Measurements from ENCODE around the gene AP1S1. TPM values are rescaled to one million over a fixed set of nuclear protein-coding genes. Genes with fewer than 3 reads are reported as not detected.
A peak's percentile ranks its signal among the peaks of the same experiment; 100 is the strongest.

AP1S1 gene
- total and polyA plus RNA-seq, 2 of the 13 experiments (the other 11 are each of a cell fraction or from before 2014, with no cell fraction given) = 57.5 to 68.1 TPM

DNA sequence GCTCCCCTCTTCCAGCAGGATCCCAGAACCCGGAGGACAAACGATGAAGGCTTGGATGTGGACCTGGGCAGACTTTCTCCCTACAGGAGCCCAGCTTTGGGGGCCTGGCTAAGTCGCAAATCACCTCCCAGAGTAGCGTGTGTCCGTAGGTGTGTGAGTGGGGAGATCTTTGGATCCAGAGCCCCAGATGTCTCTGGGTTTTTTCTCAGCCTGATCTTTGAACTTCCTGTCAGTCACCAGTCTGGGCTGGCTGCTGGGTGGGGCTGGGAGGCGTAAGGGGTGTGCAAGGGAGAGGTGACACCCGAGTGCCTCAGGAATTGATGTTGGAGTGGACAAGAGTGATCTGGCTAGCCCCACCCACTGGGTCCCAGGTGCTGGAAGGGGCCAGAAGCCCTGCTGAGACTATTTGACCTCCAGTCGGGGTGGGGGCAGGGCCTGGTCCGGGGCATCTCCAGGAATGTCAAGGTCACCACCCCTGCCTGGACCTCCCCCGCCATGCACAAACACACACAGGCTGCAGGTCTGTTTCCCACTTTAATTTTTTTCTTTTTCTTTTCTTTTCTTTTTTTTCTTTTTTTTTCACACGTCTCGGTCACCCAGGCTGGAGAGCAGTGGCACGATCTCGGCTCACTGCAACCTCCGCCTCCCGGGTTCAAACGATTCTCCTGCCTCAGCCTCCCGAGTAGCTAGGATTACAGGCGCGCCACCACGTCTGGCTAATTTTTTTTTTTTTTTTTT is 46.8 kb downstream of the AP1S1 start, which contains the start of gene MOGAT3:
Gene MOGAT3, minus strand, starts transcription at position 175 of the 738 bp plus-strand sequence. CDS start 182 bp downstream, outside the sequence.
- Histone ChIP-seq H2AFZ (ENCODE audit: low read length) (no peak within 1 kb of the TSS), H3K4me1 (ENCODE audit: insufficient read depth, low read length) (peaks cover 49% of the 10 kb centered on the region), H3K27me3 (ENCODE audit: control insufficient read depth in 1 of 2, insufficient read depth in 2 of 2, low read length in 2 of 2) (no peaks in the 10 kb centered on the region; a peak in 1 of 5 replicates), H3K9me3 (ENCODE audit: low read length) (no peaks in the 10 kb centered on the region), H3K9ac (ENCODE audit: insufficient read depth, low read depth, low read length) (peak within 1 kb of the TSS; percentile 89), H3K79me2 (ENCODE audit: insufficient read depth, low read length) (peaks cover 12% of the 10 kb centered on the region), H3K27ac (ENCODE audit: extremely low read length, insufficient read depth, low read length) (peak within 1 kb of the TSS; percentile 99), H3K36me3 (replicated peaks in 1 of 2; ENCODE audit: control insufficient read depth in 1 of 2, insufficient read depth in 2 of 2, low read length in 2 of 2) (peaks cover 4 to 6% of the 10 kb centered on the region in 2 experiments; a peak in 3 of 5 replicates), H3K4me3 (replicated peaks in 1 of 3; ENCODE audit: insufficient read depth in 1 of 3, low read depth in 2 of 3, low read length in 3 of 3) (peak within 1 kb of the TSS; percentile 74 to 87 (median 84)), H3K4me2 (ENCODE audit: low read depth, low read length) (peak within 1 kb of the TSS; percentile 91), H4K20me1 (ENCODE audit: insufficient read depth, low read length) (peaks cover 3% of the 10 kb centered on the region; the same call in 1 of the 2 replicates)
- CTCF ChIA-PET (ENCODE audit: low intra/inter-chr PET ratio, low total read pairs) = interaction anchor here (1.1 kb wide), 1 partner anchor 9 kb away, joined by 6 read pairs; no protein-coding TSS in a partner anchor
- in situ Hi-C loops (cut with HindIII; ENCODE audit: extremely low pct_ligation_motif_present, low pct_unique_long_range_greater_than_20kb) (no loop called here), intact Hi-C loops (cut with micrococcal nuclease; ENCODE audit: unreplicated experiment) (loop anchor here (2.0 kb wide), 1 partner anchor 16 kb away; the partner anchor contains the start of gene PLOD3)
- DNase-seq (ENCODE audit: low spot score) (peak; percentile 98), ATAC-seq (peak; percentile 89), FAIRE-seq (peak; percentile 99)
- under 1% methylated on average over 20 of the region's 21 CpGs for WGBS (ENCODE audit: low lambda C conversion rate)
- BruUV-seq (replicated peaks) = no TSS peak
- POLR2A ChIA-PET = interaction anchor here (0.5 to 11.6 kb wide), 18 partner anchors 7 to 349 kb away, joined by 3 to 202 read pairs (median 4); partner anchors contain the start of genes CLDN15, FIS1, PLOD3 and SRRT
- TF ChIP-seq ZFY (CRISPR knock-in tag; IDR thresholded peaks at IDR 0.05) (peak; percentile 43; the same call in 1 of the 2 replicates), KLF11 (CRISPR knock-in tag; IDR thresholded peaks at IDR 0.05) (no peak), ZNF652 (CRISPR knock-in tag; IDR thresholded peaks at IDR 0.05; ENCODE audit: borderline replicate concordance, low read depth) (peak; percentile 7; the same call in 1 of the 2 replicates), SP140L (CRISPR knock-in tag; IDR thresholded peaks at IDR 0.05; ENCODE audit: borderline replicate concordance) (peak; percentile 29; the same call in 1 of the 2 replicates), ZNF619 (CRISPR knock-in tag; IDR thresholded peaks at IDR 0.05) (no peak), HMG20B (CRISPR knock-in tag; conservative IDR thresholded peaks at IDR 0.05) (peak; percentile 82), GATA4 (IDR thresholded peaks at IDR 0.05; ENCODE audit: borderline replicate concordance, low read depth) (peak; percentile 56; the same call in 1 of the 2 replicates), ZBTB21 (CRISPR knock-in tag; IDR thresholded peaks at IDR 0.05) (0 out of 2 replicates have a peak, but pooled peaks have one; percentile 31), ZFP90 (CRISPR knock-in tag; IDR thresholded peaks at IDR 0.05; ENCODE audit: borderline replicate concordance) (peak; percentile 56; the same call in 1 of the 2 replicates), KDM1A (CRISPR knock-in tag; IDR thresholded peaks at IDR 0.05) (no peak), ZNF160 (CRISPR knock-in tag; IDR thresholded peaks at IDR 0.05) (peak; percentile 26; the same call in 1 of the 2 replicates), ZNF292 (CRISPR knock-in tag; IDR thresholded peaks at IDR 0.05; ENCODE audit: borderline replicate concordance, low read depth) (0 out of 2 replicates have a peak, but pooled peaks have one; percentile 40), DPF2 (CRISPR knock-in tag; IDR thresholded peaks at IDR 0.05; ENCODE audit: borderline replicate concordance, low read depth) (peak; percentile 51; the same call in 1 of the 2 replicates), ZNF724P (CRISPR knock-in tag; IDR thresholded peaks at IDR 0.05; ENCODE audit: borderline replicate concordance) (peak; percentile 25; the same call in 1 of the 2 replicates), SKI (IDR thresholded peaks at IDR 0.05; ENCODE audit: partially characterized antibody) (peak; percentile 91), ZNF775 (CRISPR knock-in tag; IDR thresholded peaks at IDR 0.05; ENCODE audit: borderline replicate concordance) (no peak)
- TF ChIP-seq, protein P1, sequence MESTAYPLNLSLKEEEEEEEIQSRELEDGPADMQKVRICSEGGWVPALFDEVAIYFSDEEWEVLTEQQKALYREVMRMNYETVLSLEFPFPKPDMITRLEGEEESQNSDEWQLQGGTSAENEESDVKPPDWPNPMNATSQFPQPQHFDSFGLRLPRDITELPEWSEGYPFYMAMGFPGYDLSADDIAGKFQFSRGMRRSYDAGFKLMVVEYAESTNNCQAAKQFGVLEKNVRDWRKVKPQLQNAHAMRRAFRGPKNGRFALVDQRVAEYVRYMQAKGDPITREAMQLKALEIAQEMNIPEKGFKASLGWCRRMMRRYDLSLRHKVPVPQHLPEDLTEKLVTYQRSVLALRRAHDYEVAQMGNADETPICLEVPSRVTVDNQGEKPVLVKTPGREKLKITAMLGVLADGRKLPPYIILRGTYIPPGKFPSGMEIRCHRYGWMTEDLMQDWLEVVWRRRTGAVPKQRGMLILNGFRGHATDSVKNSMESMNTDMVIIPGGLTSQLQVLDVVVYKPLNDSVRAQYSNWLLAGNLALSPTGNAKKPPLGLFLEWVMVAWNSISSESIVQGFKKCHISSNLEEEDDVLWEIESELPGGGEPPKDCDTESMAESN (CRISPR knock-in tag; conservative IDR thresholded peaks at IDR 0.05) = peak; percentile 78; the same call in 1 of the 2 replicates
- TF ChIP-seq, protein P2, sequence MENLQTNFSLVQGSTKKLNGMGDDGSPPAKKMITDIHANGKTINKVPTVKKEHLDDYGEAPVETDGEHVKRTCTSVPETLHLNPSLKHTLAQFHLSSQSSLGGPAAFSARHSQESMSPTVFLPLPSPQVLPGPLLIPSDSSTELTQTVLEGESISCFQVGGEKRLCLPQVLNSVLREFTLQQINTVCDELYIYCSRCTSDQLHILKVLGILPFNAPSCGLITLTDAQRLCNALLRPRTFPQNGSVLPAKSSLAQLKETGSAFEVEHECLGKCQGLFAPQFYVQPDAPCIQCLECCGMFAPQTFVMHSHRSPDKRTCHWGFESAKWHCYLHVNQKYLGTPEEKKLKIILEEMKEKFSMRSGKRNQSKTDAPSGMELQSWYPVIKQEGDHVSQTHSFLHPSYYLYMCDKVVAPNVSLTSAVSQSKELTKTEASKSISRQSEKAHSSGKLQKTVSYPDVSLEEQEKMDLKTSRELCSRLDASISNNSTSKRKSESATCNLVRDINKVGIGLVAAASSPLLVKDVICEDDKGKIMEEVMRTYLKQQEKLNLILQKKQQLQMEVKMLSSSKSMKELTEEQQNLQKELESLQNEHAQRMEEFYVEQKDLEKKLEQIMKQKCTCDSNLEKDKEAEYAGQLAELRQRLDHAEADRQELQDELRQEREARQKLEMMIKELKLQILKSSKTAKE (CRISPR knock-in tag; IDR thresholded peaks at IDR 0.05; ENCODE audit: borderline replicate concordance) = peak; percentile 95

Data from HepG2 (cell line).